ENCODE measurements around the gene LATS2. TPM values are rescaled to one million over a fixed set of nuclear protein-coding genes. Genes with fewer than 3 reads are reported as not detected.
A peak's percentile ranks its signal among the peaks of the same experiment; 100 is the strongest.
"Not testable (repeated sequence)": the region's sequence is repeated elsewhere in the genome, so short reads cannot be mapped to it uniquely, and the experiment has no call there.

Gene LATS2
- total RNA-seq, 3 donors from 2014 or later (not counting 1 experiment from before 2014, with no cell fraction given), result 28.8 to 34.8 (median 29.0) TPM

GRCh38 chr13:21050288-21051197 is 10.8 kb downstream of the LATS2 start:
- peaks cover 58 to 61% of the 10 kb centered on the region in 2 donors for H3K4me1 Mint-ChIP-seq
- WGBS (ENCODE audit: insufficient coverage), result 86% methylated on average over 16 of the region's 16 CpGs
- Histone ChIP-seq H3K4me3 (ENCODE audit: low read length) (no peak overlapping the region), H3K27me3 (ENCODE audit: control insufficient read depth, insufficient read depth, low read length) (no peaks in the 10 kb centered on the region), H3K4me1 (ENCODE audit: control insufficient read depth, insufficient read depth, low read length) (peaks cover 18% of the 10 kb centered on the region), H3K27ac (ENCODE audit: low read length) (no peak overlapping the region), H3K9me3 (ENCODE audit: control insufficient read depth, insufficient read depth, low read length) (no peaks in the 10 kb centered on the region), H3K36me3 (ENCODE audit: control insufficient read depth, insufficient read depth, low read length) (no peaks in the 10 kb centered on the region)
- ATAC-seq (no peak), DNase-seq (no peak)
- TF ChIP-seq CTCF (IDR thresholded peaks at IDR 0.05), result no peak
- peak overlapping the region; percentile 21 for H3K4me3 Mint-ChIP-seq
- no peaks in the 10 kb centered on the region for H3K36me3 Mint-ChIP-seq
- H3K27me3 Mint-ChIP-seq (ENCODE audit: low read depth in 2 of 2), result no peaks in the 10 kb centered on the region
- H3K27ac Mint-ChIP-seq, result peak overlapping the region; percentile 6 to 33
- no peaks in the 10 kb centered on the region for H3K9me3 Mint-ChIP-seq
- intact Hi-C loops (cut with micrococcal nuclease), result no loop called here

- DNase-seq; H3K27me3 ChIP-seq (ENCODE audit: control insufficient read depth, insufficient read depth, low read length); ATAC-seq; H3K9me3 Mint-ChIP-seq; H3K9me3 ChIP-seq (ENCODE audit: control insufficient read depth, insufficient read depth, low read length); intact Hi-C loops (cut with micrococcal nuclease); H3K36me3 ChIP-seq (ENCODE audit: control insufficient read depth, insufficient read depth, low read length); H3K27me3 Mint-ChIP-seq (ENCODE audit: low read depth in 2 of 2); H3K27ac ChIP-seq (ENCODE audit: low read length); H3K4me3 Mint-ChIP-seq; H3K36me3 Mint-ChIP-seq; H3K4me3 ChIP-seq (ENCODE audit: low read length): not testable (repeated sequence)
- peak overlapping the region in 1 of 2 donors; percentile 1 for H3K27ac Mint-ChIP-seq
- H3K4me1 ChIP-seq (ENCODE audit: control insufficient read depth, insufficient read depth, low read length), result peaks cover 18% of the 10 kb centered on the region
- peaks cover 59 to 62% of the 10 kb centered on the region in 2 donors for H3K4me1 Mint-ChIP-seq
- WGBS (ENCODE audit: insufficient coverage), result 92% methylated on average over 5 of the region's 6 CpGs
Observed at GRCh38 chr13:21049731-21050130, 11.7 kb downstream of the LATS2 start.

DNA sequence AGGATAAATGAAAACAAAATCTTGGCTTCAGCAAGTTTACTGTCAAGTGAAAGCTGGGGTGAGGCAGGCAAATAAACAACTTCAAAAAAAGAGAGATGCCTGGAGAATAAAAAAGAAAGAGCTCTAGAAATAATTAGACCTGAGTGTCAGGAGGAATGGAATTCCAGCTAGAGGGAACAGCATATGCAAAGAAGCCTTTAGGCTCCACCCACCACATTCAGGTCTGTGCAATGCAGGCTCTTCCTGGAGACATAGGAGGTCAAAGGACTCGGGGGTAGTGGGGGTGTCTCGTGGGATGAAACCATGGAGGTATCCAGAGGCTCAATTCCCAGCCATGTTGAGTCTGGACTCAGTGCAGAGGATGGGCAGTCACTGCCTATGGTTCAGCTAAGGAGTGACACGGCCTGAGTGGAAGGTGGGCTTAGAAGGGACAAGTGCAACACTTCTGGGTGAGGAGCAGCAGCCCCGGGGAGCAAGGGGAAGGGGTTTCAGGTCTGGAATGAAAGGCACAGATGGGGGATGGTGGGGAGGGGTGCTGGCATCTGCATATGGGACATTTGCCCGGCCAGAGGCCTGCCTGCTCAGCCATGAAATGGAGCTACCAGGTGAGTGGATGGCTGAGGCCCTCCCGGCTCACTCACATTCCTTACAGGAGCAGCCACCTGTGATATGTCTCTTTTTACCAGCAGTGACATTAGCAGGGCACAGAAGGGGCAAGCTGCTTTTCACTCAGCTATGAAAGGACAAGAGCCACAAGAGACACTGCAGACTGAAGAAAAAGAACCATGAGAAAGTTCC is 12.3 kb downstream of the LATS2 start:
- intact Hi-C loops (cut with micrococcal nuclease), result no loop called here
- ATAC-seq (no peak), DNase-seq (no peak)
- 89% methylated on average over 6 of the region's 6 CpGs for WGBS (ENCODE audit: insufficient coverage)
- H3K9me3 Mint-ChIP-seq, result no peaks in the 10 kb centered on the region
- H3K4me1 Mint-ChIP-seq, result peaks cover 62 to 65% of the 10 kb centered on the region in 2 donors
- Histone ChIP-seq H3K27ac (ENCODE audit: low read length) (no peak overlapping the region), H3K4me1 (ENCODE audit: control insufficient read depth, insufficient read depth, low read length) (peaks cover 18% of the 10 kb centered on the region), H3K36me3 (ENCODE audit: control insufficient read depth, insufficient read depth, low read length) (peaks cover 3% of the 10 kb centered on the region), H3K9me3 (ENCODE audit: control insufficient read depth, insufficient read depth, low read length) (no peaks in the 10 kb centered on the region), H3K4me3 (ENCODE audit: low read length) (no peak overlapping the region), H3K27me3 (ENCODE audit: control insufficient read depth, insufficient read depth, low read length) (no peaks in the 10 kb centered on the region)
- no peaks in the 10 kb centered on the region for H3K36me3 Mint-ChIP-seq
- H3K27ac Mint-ChIP-seq, result peak overlapping the region in 1 of 2 donors; percentile 1
- no peak for TF ChIP-seq CTCF (IDR thresholded peaks at IDR 0.05)
- H3K4me3 Mint-ChIP-seq, result no peak overlapping the region
- H3K27me3 Mint-ChIP-seq (ENCODE audit: low read depth in 2 of 2), result no peaks in the 10 kb centered on the region
